NCI-H1694 treated with DMSO at 0.1 percent for 48 hours (cell line): Measurements from ENCODE around the gene KRTAP10-12.

ENCODE experiments used
- DNase-seq: peaks from one replicate; lab custom pipeline; 2025; lab: John Stamatoyannopoulos, UW

The KRTAP10-12 gene

GRCh38 chr21:44734026-44734745 is 37.2 kb downstream of the KRTAP10-12 start:
- no peak for DNase-seq

- no peak for DNase-seq
Observed at GRCh38 chr21:44734841-44735240, 37.9 kb downstream of the KRTAP10-12 start.

DNA sequence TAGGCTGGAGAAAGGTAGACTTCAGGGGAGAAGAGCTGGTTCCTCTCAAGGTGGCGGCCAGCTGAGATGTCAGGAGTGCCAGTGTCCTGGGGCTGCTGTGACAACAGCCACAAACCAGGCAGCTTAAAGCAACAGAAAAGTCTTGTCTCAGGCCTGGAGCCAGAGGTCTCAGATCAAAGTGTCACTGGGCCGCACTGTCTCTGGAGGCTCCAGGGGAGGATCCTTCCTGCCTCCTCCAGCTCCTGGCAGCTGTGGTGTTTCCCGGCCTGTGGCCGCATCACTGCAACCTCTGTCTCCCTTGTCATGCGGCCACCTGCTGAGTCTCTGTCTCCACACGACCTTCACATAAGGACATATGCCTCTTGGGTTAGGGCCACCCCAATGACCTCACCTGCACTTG is 38.8 kb downstream of the KRTAP10-12 start:
- DNase-seq = no peak

GRCh38 chr21:44736291-44737004 is 39.5 kb downstream of the KRTAP10-12 start:
- DNase-seq = no peak

DNA sequence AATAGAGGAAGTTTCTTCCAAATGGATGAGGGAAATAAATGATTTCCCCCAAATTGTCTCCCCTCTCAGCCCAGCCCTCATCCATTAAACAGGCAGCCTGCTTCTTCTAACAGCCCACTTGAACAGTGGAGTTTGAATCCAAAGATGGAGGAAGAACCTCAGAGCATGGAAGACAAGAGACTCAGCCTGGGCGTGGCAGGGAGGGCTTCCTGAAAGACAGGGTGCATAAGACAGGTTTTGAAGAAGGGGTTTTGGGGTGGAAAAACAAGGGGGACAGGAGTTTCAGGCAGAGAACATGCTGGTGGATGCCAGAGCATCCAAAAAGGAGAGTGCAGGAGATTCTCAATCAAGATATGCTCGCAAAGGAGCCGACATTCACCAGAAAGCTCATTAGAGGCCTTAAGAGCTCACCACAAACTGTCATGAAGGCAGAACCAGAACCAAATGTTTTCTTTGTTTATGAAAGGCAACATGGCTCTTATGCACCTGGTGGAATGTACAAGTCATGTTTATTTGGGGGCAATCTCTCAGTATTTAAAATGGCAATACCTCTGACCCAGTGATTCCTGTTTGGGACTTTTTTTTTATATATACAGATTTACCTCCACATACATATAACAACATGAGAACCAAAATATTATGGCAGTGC is 40.9 kb downstream of the KRTAP10-12 start:
- no peak for DNase-seq

DNA sequence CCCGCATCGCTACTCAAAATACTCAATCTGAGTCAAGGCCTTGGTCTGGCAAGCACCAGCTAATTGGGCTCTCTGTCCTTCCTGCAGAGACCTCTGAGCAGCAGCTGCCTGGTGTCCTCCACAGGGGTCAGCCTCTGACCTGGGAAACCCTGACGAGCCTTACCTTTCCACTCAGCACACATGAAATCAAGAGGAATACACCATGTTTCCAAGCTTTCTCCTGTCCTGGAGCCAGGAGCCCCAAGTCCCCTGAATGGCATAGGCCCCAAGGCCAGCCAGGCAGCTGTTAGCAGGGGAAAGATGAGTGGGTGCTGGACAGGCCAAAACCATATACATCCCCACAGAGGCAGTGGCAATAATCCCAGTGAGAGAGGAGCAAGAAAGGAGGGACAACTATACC is 41.6 kb downstream of the KRTAP10-12 start:
- DNase-seq = no peak

- DNase-seq = no peak
Observed at GRCh38 chr21:44739316-44739715, 42.3 kb downstream of the KRTAP10-12 start.

DNA sequence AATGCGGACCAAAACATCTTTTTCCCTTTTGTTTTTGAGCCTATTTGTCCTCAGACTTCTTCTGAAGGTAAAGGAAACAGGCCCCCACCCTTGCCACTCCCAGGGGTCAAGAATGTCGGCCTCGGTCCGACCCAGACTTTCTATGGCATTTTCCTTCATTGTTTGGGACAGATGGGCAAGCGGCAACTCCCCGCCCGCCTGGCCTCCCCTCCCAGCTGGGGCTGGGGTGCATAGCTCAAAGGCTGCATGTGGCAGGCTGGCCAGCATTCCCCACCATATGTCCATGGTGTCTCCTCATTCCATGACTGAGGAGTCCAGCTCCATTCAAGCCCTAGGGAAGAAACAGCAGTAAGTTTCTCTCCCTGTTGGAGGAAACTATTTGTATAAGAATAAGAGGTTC is 43.8 kb downstream of the KRTAP10-12 start:
- no peak for DNase-seq

GRCh38 chr21:44741921-44742320 is 44.9 kb downstream of the KRTAP10-12 start:
- DNase-seq = no peak

- peak; percentile 86 for DNase-seq
Observed at GRCh38 chr21:44742418-44743153, 45.6 kb downstream of the KRTAP10-12 start.
